ENCODE results near the gene TCF7L1. TPM values are rescaled to one million over a fixed set of nuclear protein-coding genes. Genes with fewer than 3 reads are reported as not detected.

The TCF7L1 gene
- total and polyA plus RNA-seq, 9 of the 15 experiments (the other 6 are each of a cell fraction or from before 2014, with no cell fraction given) = 0.03 to 0.11 (median 0.07) TPM; not detected in 5

GRCh38 chr2:85327160-85327821 lies 194.1 kb downstream of the TCF7L1 start:
- H3K27me3 ChIP-seq (ENCODE audit: control insufficient read depth in 2 of 2, insufficient read depth in 2 of 2, low read length in 2 of 2) = no peaks in the 10 kb centered on the region
- peak overlapping the region; percentile 97 for H3K4me2 ChIP-seq (ENCODE audit: insufficient read depth, low read length)
- peaks cover 49% of the 10 kb centered on the region for H3K79me2 ChIP-seq (ENCODE audit: control insufficient read depth, insufficient read depth, low read length)
- no peaks in the 10 kb centered on the region for H3K9me3 ChIP-seq (replicated peaks; ENCODE audit: control insufficient read depth, insufficient read depth, low read depth, low read length)
- FAIRE-seq = no peak
- DNase-seq (ENCODE audit: extremely low read depth in 1 of 4, low spot score in 3 of 4) = peak in 2 of 4 experiments; percentile 50 to 58
- intact Hi-C loops (cut with micrococcal nuclease) = loop anchor here (5.0 kb wide), 3 partner anchors 90 to 290 kb away; partner anchors contain the start of genes SH2D6 and USP39
- H3K4me3 ChIP-seq = peak overlapping the region; percentile 82
- peaks cover 21 to 27% of the 10 kb centered on the region in 2 experiments; a peak in 4 of 5 replicates for H3K4me1 ChIP-seq (replicated peaks in 1 of 2; ENCODE audit: control insufficient read depth in 2 of 2, insufficient read depth in 2 of 2, low read length in 2 of 2)
- ATAC-seq = peak; percentile 60; the same call in 2 of the 3 replicates
- peaks cover 44% of the 10 kb centered on the region for H3K36me3 ChIP-seq (ENCODE audit: control insufficient read depth, insufficient read depth, low read length)
- H2AFZ ChIP-seq (ENCODE audit: low read depth, low read length) = peak overlapping the region; percentile 99
- H3K9me1 ChIP-seq (ENCODE audit: control insufficient read depth, insufficient read depth, low read length) = no peaks in the 10 kb centered on the region
- H3K27ac ChIP-seq (ENCODE audit: extremely low read depth, low read depth, low read length) = peak overlapping the region; percentile 97
- WGBS (ENCODE audit: insufficient coverage, low coverage, missing lambda C conversion rate) = under 1% methylated on average over 37 of the region's 41 CpGs
- CTCF ChIA-PET (ENCODE audit: low intra/inter-chr PET ratio) = no interaction called here
- in situ Hi-C loops (cut with MboI) = no loop called here
- POLR2A ChIA-PET = interaction anchor here (0.5 to 2.6 kb wide), 20 partner anchors 10 to 853 kb away, joined by 3 to 13 read pairs (median 3); partner anchors contain the start of genes C2orf68, ELMOD3 and RETSAT
- peak overlapping the region; percentile 93 to 98 for H3K9ac ChIP-seq (ENCODE audit: insufficient read depth in 1 of 2, low read depth in 2 of 2, low read length in 2 of 2)
- TF ChIP-seq ZBTB17 (CRISPR knock-in tag; IDR thresholded peaks at IDR 0.05) = peak; percentile 86
- no peak for TF ChIP-seq TEAD2 (tag; IDR thresholded peaks at IDR 0.05)
- TF ChIP-seq UBTF (IDR thresholded peaks at IDR 0.05; ENCODE audit: borderline replicate concordance in 1 of 2, low read depth in 2 of 2, low read length in 2 of 2) = 0 out of 4 replicates have a peak, but pooled peaks have one; percentile 20 to 26
- H4K20me1 ChIP-seq (replicated peaks; ENCODE audit: control insufficient read depth, insufficient read depth, low read length) = peaks cover 15% of the 10 kb centered on the region
- BruUV-seq (replicated peaks) = TSS peak; percentile 52

All from K562 (cell line).